ENCODE measurements around the gene FAM151B.

- TF ChIP-seq CTCF (IDR thresholded peaks at IDR 0.05; ENCODE audit: low read depth, low read length) (no peak), MAX (IDR thresholded peaks at IDR 0.05; ENCODE audit: low read depth, low read length) (no peak), POLR2A (IDR thresholded peaks at IDR 0.05; ENCODE audit: extremely low read depth, insufficient read length) (no peak), MYC (IDR thresholded peaks at IDR 0.05; ENCODE audit: low read depth, low read length) (no peak)
Measured at GRCh38 chr5:80483636-80484232, 4.2 kb upstream of the FAM151B start.

Measured in NB4 (cell line).